C4-2B (cell line): Measurements from ENCODE around the gene C5AR1.

Source experiments
- ZFX ChIP-seq: fragments of 450-650 bp; IDR thresholded peaks from 2 replicates; pipeline ENCODE4 v1.6.1; 2017
- TF ChIP-seq, protein P1 (sequence below): fragments of 450-650 bp; conservative IDR thresholded peaks from 2 replicates; pipeline ENCODE4 v1.5.1; 2017; ENCODE audit warnings: mild to moderate bottlenecking

DNA sequence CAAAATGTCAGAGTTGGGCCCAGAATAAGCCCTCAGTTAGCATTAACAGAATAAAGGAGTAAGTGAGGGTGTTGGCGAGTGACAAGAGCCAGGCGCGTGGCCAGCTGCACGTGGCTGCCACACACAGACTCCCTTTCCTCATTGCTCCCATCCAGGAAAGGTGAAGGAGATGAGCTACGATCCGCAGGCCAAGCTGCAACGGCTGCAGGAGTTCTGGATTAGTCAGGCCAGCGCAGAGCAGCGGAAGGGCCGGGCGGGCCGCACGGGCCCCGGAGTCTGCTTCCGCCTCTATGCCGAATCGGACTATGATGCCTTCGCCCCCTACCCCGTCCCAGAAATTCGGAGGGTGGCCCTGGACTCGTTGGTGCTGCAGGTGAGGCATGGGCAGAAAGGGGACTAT lies 52.7 kb downstream of the C5AR1 start:
- TF ChIP-seq, protein P1, sequence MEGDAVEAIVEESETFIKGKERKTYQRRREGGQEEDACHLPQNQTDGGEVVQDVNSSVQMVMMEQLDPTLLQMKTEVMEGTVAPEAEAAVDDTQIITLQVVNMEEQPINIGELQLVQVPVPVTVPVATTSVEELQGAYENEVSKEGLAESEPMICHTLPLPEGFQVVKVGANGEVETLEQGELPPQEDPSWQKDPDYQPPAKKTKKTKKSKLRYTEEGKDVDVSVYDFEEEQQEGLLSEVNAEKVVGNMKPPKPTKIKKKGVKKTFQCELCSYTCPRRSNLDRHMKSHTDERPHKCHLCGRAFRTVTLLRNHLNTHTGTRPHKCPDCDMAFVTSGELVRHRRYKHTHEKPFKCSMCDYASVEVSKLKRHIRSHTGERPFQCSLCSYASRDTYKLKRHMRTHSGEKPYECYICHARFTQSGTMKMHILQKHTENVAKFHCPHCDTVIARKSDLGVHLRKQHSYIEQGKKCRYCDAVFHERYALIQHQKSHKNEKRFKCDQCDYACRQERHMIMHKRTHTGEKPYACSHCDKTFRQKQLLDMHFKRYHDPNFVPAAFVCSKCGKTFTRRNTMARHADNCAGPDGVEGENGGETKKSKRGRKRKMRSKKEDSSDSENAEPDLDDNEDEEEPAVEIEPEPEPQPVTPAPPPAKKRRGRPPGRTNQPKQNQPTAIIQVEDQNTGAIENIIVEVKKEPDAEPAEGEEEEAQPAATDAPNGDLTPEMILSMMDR: no peak
- TF ChIP-seq ZFX: no peak
